Cerebellar cortex (tissue), 1 donor: ENCODE measurements around the gene ZNF688.
"Not testable (repeated sequence)": the region's sequence is repeated elsewhere in the genome, so short reads cannot be mapped to it uniquely, and the experiment has no call there.

Source experiments
- DNase-seq: peaks from one replicate; pipeline ENCODE4 v3.0.0-alpha.2; 2015; ENCODE audit warnings: low spot score

The ZNF688 gene

DNA sequence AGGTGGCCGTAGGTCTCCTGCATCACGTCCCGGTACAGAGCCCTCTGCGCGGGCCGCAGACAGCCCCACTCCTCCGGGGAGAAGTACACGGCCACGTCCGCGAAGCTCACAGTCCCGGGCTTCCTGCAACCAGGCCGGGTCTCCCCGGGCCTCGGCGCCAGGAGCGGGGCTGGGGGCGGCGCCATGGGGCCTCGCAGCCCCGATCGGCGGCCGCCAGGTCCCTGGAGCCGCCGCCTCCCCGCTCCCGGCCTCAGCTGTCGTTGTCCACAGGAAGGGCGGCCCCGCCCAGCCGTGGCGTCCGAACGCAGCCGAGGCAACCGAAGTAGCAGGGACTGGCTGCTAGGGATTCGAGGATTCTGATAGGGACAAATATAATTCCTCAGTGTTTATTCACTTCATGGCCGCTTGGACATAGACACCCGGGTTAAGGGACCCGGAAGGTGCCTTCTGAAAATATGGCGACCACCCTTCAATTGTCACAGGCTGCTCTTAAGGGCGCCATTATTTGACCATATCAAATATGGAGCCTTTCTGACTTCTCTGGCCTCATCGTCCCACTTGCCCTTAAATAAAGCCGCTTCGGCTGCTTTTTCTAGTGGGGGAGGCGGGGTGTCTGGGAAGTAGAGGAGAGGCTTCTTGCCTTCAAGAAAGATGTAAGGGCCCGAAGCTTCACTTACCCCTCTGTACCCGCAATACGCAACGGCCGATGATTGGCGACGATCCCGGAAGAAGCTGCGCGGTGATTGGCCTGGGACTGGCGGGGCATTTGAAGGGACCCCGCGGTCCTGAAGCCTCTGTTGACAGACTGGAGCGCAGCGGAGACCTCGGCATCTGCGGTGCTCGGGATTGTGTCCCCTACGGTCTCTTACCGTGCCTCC, at the start of gene ZNF688:
Gene ZNF688, minus strand, starts transcription at position 270 of the 878 bp plus-strand sequence. Its CDS starts 85 bp downstream, at position 185.
- peak; percentile 99 for DNase-seq

DNA sequence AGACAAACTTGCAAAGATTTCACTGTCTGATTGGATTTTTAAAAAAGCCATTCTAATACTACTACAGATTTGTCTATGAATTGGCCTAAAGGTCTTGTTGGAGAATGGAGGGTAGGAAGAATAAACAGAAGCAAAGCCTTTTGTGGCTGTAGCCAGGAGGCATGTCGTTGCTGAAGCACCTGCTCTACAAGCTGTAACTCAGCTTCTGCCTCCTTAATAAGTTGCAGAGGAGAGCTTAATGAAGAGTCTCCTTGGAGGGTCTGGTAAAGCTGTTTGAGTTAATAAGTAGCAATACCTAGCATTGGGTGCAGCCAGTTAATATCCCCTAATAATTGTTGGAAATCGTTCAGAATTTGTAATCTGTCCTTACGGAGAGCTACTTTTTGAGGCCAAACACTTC, 48.7 kb upstream of the ZNF688 start:
- DNase-seq: no peak

DNA sequence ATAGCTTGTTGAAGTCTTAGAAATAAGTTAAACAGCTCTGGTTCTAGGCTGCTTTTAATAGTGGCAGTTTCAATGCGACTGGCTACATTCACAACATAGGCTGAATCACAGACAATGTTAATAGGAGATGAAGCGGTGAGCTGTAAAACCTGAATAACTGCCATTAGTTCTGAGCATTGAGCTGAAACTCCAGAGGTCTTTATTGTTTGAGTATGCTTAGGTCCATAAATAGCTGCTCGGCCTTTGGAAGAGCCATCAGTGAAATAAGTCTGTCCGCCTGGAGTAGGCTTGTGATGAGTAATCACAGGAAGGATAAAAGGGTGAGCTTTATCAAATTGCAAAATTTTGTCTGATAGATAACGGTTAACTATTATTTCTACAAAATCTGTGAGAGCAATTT, 48.1 kb upstream of the ZNF688 start:
- no peak for DNase-seq

DNA sequence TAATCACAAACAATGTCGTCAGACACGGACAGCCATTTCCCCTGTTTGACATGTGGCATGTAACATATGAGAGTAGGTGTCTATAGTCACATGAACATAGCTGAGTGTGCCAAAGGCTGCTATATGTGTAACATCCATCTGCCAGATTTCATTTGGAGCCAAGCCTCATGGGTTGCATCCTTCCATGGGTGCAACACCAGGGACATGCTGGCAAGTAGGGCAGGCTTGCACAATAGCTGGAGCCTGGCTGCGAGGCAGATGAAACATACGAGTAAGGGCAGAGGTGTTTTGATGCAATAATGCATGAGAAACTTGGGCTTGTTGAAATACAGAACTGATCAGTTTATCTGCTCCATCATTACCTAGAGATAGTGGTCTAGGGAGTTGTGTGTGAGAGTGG, 47.7 kb upstream of the ZNF688 start:
- no peak for DNase-seq

DNA sequence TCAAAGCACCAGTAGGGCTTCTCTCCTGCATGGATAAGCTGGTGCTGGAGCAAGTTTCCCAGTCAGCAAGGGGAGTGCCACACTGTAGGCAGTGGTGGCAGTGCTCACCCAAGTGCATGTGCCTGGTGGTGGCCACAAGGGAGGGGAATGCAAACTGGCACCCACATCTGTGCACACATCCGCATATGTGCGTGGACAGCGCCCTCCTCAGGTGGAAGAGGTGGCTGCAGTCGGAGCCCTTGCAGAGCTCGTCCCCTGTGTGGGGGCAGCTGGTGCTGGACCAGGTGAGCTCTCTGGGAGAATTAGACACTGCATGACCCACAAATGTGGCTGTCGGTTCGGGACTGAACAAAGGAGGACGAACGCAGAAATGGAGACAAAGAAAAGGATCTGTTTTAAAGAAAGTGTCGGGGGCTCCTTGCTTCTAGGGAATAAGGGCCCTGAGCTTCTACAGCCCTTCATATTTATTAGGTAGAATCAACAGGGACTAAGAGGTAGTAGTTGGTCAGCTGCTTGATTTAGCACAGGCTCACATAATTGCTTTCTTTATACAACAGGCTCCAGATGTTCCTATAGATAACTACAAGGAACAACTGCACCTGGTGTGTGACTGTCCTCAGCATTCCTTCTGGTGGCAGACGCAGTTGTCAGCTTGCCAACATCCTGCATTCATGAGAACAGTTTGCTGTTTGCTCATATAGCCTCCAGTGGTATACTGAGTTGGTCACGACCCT, 44.0 kb upstream of the ZNF688 start:
- DNase-seq: peak; percentile 30

DNA sequence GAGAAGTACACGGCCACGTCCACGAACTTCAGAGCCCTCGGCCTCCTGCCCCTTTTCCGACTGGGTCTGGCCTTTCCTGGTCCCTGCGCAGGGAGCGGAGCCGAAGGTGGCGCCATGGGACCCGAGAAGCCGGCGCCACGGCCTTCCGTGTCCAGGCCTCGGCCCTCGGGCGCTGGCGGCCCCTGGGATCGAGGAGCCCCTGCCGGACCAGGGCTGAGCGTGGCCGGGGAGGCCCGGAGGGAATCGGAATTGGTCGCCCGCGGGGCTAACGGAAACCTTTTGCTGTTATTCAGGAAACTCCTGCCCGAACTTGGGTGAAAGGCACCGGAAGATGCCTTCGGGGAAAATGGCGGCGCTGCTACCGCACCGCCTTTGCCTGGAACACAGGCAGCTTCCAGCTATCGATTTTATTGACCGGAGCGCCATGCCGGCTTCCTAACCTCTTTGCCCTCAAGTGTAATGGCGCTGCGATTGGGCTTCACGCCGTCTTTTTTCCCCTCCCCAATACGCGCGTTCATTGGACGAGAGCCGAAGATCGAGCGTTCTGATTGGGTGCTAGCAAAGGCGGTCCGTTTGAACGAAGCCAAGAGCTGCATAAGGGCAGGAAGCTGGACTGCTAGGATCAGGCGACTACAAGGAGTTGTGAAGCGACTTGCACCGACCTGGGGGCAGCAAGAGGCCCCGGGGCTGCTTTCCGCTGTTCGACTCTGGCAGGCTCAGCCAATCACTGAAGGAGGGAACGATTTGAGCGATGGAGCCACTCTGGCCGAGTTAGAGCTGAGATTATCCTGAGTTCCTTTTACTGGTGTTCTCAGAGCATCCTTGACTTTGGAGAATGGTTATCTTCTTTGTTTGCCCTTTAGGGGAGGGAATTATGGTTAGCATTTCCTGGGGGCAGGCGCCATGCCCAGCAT, 38.7 kb upstream of the ZNF688 start, which contains the start of gene ZNF689:
Gene ZNF689, minus strand, starts transcription at position 464 of the 914 bp plus-strand sequence. Its CDS starts 348 bp downstream, at position 116.
- peak; percentile 99 for DNase-seq

DNA sequence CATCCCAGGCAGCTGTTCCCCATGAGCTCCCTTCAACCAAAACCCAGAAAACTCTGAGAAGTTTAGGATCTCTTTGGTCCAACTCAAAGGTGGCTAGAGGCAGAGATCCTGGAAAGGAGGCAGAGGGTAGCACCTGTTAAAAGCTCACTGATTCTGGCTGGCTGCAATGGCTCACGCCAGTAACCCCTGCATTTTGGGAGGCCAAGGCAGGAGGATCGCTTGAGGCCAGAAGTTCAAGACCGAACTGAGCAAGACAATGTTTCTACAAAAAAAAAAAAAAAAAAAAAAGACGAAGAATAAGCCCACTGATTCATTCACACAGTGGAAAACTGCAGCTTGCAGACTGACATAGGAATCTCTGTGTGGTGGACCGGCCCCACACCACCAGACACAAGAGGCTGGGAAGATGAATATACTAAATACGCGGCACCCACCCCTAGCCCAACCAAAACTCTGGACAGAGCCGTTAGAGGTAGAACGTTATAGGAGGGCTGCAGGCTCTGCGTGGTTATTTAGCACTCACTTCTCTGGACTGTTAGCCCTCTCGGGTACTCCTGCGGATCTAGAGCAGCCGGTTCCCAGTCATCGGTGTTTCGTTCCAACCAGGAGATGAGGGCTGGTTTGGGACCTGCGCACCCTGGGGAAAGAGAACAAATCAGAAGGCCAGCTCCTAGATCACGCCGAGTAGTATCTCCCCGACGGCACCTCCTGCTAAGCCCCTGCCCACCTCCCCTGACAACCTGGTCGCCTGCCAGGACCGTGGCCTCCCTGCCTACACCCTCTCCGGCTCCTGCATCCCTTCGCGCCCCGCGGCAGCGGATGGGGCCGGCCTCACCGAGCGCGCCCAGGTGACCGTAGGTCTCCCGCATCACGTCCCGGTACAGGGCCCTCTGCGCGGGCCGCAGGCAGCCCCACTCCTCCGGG, 37.8 kb upstream of the ZNF688 start:
- peak; percentile 43 for DNase-seq

DNA sequence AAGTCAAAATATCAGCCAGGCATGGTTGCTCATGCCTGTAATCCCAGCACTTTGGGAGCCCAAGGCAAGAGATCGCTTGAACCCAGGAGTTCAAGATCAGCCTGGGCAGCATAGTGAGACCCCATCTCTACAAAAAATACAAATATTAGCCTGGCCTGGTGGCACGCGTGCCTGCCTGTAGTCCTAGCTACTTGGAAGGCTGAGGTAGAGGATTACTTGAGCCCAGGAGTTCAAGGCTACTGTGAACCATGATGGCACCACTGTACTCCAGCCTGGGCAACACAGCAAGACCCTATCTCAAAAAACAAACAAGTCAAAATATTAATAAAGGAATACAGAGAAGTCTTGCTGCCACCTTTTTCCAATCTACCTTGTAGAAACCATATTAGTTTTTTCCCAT, 34.5 kb upstream of the ZNF688 start:
- no peak for DNase-seq

DNA sequence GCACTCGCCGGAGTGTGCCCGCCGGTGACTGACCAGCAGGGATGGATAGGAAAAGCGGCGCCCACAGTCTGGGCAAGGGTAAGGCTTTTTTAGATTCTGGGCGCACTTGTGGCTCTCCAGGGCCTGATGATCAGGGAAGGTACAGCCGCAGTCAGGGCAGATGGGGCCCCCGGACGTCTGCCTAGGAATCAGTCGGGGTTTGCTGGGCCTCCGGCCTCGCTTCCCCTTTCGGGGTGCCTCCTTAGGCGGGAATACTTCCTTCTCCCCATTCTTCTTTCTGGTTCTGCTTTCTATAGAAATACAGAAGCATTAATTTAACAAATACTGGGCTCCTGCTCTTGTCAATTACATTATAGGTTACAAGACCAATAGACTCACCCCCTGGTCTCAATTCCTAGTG, 33.6 kb upstream of the ZNF688 start:
- DNase-seq: no peak

DNA sequence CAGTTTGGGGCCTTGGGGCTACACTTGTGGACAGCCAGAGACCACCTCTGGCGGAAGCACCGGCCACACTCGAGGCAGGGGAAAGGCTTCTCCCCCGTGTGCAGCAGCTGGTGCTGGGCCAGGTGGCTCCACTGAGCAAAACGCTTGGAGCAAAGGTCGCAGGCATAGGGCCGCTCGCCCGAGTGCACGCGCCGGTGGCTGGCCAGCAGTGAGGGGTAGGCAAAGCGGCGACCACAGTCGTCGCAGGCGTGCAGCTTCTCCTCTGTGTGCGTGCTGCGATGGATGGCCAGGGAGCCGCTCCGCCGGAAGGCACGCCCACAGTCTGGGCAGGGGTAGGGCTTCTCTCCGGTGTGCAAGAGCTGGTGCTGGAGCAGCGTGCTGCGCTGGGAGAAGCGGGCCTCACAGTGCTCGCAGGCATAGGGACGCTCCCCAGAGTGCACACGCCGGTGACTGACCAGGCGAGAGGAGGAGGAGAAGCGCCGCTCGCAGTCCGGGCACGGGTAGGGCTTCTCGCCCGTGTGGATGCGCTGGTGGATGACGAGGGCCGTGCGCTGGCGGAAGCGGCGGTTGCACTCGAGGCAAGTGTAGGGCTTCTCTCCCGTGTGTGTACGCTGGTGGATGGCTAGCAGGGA, 32.9 kb upstream of the ZNF688 start:
- DNase-seq: no peak

DNA sequence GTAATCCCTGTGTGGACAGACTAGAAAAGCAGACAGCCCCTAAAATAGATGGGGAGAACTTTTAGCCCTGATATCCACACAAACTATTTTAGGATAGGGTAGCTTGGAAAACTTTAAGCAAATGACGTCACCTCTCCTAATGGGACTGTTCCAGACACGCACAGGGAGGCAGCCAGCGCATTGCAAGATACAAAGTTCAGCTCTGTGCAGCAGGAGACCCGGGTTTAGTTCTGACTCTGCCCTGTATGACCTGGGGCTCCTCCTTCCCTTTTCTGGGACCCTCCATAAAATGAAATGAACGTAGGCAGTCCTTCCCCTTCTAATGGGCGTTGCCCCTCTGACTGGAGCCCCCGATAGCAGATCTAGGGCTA, 32.4 kb upstream of the ZNF688 start:
- no peak for DNase-seq

DNA sequence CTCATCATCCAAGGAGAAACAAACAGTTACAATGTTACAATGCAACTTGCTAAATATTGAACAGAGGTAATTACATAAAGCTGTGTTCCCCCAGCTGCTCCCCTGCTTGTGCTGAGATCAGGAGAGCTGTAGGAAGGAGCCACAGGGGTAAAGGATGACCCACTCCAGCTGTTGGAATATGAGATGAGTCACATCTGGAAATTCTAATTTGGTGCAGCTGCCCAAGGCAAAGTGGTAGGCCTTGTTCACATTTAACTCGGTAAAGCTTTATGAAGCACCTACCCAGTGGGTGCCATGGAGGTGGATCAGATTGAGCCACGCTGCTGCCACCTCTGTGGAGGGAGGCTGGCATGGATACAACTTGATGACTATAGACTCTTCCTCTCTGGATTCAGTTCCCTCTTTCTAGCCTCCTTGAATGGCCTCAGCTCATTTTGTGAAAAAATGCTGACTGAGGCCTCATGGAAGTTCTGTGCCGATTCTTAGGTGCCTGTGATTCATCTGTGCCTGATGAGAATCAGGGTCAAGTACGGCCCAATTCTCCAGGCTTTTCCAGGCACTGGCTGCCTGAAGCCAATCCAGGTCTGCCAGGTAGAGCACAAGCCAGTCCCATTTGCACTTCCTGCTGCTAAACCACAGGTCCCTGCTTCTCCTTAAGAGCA, 31.2 kb upstream of the ZNF688 start:
- DNase-seq: no peak

DNA sequence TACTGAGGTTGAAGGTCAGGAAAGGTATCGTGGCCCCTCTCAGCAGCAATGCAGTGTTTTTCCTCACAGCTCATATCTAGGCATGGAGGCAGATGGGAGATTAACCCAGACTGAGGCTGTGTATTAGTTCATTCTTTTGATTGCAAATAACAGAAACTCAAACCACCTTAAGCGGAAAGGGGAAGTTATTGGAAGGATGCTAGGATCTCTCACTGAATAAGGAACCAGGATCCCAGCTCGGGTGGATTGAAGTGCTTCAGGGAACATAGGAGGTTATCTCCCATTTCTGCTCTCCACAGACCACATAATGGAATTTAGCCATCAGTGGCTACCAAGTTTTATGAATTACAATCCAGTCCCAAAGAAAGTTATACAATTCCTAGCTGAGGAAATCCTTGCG, 30.5 kb upstream of the ZNF688 start:
- DNase-seq: no peak

DNA sequence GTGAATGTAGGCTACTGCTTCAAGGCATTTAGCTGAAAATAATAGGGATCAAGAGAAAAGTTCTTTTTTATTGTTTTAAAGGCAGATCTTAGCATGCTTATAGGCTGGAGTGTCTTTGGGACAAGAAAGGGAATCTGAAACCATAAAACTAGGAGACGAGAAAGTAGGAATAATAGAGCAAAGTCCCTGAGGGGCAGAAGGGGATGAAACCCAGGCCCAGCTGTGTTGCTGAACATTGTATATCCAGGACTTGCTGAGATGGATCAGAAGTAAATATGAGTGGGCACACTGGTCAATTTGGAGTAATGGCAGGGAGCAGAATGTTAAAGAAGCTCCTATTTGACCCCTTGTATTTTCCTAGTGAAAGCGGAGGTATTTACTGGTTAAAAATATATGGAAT, 29.4 kb upstream of the ZNF688 start:
- no peak for DNase-seq

DNA sequence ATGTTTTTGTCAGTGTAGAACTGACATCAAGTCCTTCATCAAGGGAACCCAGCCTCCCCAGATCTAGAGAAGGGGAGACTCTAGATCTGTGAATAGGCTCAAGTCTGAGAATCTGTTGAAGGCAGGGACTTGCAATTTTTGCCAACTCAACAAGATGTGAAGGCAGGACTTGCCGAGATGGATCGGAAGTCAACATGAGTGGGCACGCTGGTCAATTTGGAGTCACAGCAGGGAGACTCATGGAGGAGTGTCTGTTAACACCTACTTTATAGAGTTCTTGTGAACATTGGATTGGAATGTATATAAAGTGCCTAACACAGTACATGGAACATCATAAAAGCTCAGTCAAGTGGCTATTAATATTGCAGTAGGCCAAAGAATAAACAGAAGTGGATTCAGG, 28.7 kb upstream of the ZNF688 start:
- no peak for DNase-seq

DNA sequence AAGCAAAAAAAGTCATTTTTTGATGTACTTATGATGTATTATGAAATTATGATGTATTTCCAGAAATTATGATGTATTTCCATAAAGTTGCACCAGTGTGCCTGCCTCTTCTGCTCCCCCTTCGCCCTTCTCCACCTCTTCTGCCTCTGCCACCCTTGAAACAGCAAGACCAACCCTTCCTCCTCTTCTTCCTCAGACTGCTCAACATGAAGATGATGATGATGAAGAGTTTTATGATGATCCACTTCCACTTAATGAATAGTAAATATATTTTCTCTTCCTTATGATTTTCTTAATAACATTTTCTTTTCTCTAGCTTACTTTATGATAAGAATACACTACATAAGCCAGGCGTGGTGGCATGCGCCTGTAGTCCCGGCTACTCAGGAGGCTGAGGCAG, 21.4 kb upstream of the ZNF688 start:
- DNase-seq: no peak

DNA sequence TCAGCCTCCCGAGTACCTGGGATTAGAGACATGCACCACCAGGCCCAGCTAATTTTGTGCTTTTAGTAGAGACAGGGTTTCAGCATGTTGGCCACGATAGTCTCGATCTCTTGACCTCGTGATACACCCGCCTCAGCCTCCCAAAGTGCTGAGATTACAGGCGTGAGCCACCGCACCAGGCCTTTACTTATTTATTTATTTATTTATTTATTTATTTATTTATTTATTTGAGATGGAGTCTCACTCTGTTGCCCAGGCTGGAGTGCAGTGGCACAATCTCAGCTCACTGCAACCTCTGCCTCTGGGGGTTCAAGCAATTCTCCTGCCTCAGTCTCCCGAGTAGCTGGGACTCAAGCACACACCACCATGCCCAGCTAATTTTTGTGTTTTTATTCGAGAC, 19.4 kb upstream of the ZNF688 start:
- not testable (repeated sequence) for DNase-seq

DNA sequence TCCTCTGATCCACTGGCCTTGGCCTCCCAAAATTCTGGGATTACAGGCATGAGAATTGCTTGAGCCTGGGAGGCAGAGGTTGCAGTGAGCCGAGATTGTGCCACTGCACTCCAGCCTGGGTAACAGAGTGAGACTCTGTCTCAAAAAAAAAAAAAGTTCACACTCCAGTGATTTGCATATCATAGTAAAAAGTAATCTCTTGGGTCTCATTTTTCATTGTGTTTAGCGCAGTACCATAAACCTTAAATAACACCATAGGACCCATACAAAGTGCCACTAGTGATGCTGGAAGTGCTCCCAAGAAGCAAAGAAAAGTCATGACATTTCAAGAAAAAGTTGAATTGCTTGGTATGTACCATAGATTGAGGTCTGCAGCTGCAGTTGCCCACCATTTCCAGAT, 18.1 kb upstream of the ZNF688 start:
- not testable (repeated sequence) for DNase-seq

DNA sequence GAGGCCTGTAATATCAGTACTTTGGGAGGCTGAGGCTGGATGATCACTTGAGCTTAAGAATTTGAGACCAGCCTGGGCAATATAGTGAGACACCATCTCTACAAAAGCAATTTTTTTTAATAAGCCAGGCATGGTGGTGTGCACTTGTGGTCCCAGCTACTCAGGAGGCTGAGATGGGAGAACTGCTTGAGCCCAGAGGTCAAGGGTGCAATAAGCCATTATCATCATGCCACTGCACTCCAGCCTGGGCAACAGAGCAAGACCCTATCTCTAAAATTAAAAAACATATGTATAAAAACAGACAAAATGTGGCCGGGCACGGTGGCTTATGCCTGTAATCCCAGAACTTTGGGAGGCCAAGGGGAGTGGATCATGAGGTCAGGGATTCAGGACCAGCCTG, 17.1 kb upstream of the ZNF688 start:
- DNase-seq: no peak
